GM18873 (cell line): ENCODE results near the gene PHACTR1.

Experiments used
- ATAC-seq: cut with Tn5 transposase; IDR thresholded peaks from one replicate; pipeline ENCODE4 v1.9.1; 2021; ENCODE audit warnings: mild to moderate bottlenecking, moderate library complexity, moderate number of reproducible peaks; ENCODE audit not compliant: unreplicated experiment, low FRiP score

The PHACTR1 gene

GRCh38 chr6:12800120-12800519 lies 83.6 kb downstream of the PHACTR1 start:
- ATAC-seq, result no peak

- no peak for ATAC-seq
Observed at GRCh38 chr6:12801141-12801540, 84.6 kb downstream of the PHACTR1 start.

- ATAC-seq, result no peak
Observed at GRCh38 chr6:12802440-12802839, 85.9 kb downstream of the PHACTR1 start.

GRCh38 chr6:12803486-12803885 lies 86.9 kb downstream of the PHACTR1 start:
- no peak for ATAC-seq

GRCh38 chr6:12804952-12805645 lies 88.5 kb downstream of the PHACTR1 start:
- ATAC-seq, result no peak

- ATAC-seq, result no peak
Observed at GRCh38 chr6:12806136-12806535, 89.6 kb downstream of the PHACTR1 start.

GRCh38 chr6:12806796-12807195 lies 90.2 kb downstream of the PHACTR1 start:
- no peak for ATAC-seq

GRCh38 chr6:12811519-12811918 lies 95.0 kb downstream of the PHACTR1 start:
- ATAC-seq, result no peak

GRCh38 chr6:12813321-12813720 lies 96.8 kb downstream of the PHACTR1 start:
- ATAC-seq, result no peak

GRCh38 chr6:12814015-12814414 lies 97.4 kb downstream of the PHACTR1 start:
- no peak for ATAC-seq

- no peak for ATAC-seq
Observed at GRCh38 chr6:12815089-12815488, 98.5 kb downstream of the PHACTR1 start.

GRCh38 chr6:12815884-12816600 lies 99.5 kb downstream of the PHACTR1 start:
- no peak for ATAC-seq

- no peak for ATAC-seq
Observed at GRCh38 chr6:12818324-12818723, 101.8 kb downstream of the PHACTR1 start.

GRCh38 chr6:12823847-12824246 lies 107.3 kb downstream of the PHACTR1 start:
- ATAC-seq, result no peak

- no peak for ATAC-seq
Observed at GRCh38 chr6:12826584-12826983, 110.0 kb downstream of the PHACTR1 start.

- no peak for ATAC-seq
Observed at GRCh38 chr6:12827921-12828320, 111.4 kb downstream of the PHACTR1 start.

GRCh38 chr6:12832226-12832735 lies 115.7 kb downstream of the PHACTR1 start:
- ATAC-seq, result no peak

- ATAC-seq, result no peak
Observed at GRCh38 chr6:12836009-12836408, 119.4 kb downstream of the PHACTR1 start.

- ATAC-seq, result no peak
Observed at GRCh38 chr6:12841619-12842018, 125.1 kb downstream of the PHACTR1 start.

GRCh38 chr6:12842114-12842513 lies 125.5 kb downstream of the PHACTR1 start:
- ATAC-seq, result no peak

- ATAC-seq, result no peak
Observed at GRCh38 chr6:12842658-12843057, 126.1 kb downstream of the PHACTR1 start.
